Endothelial cell of umbilical vein (primary cell): Measurements from ENCODE around the gene FYCO1. TPM values are rescaled to one million over a fixed set of nuclear protein-coding genes. Genes with fewer than 3 reads are reported as not detected.

Experiments
- BruUV-seq: library from RNA; stranded (reverse); fragments of 400-500 nt; replicated peaks from 2 replicates; lab custom pipeline; 2021; lab: Mats Ljungman, UMichigan
- CTCF ChIA-PET: fragments of 300-600, 350-600 bp; sonication (Branson Sonifier 250); formaldehyde crosslinking; loops from one replicate; lab custom pipeline; 2021; ENCODE audit warnings: antibody characterized with exemption, inconsistent platforms; lab: Charles Lee
- POLR2A ChIA-PET: fragments of 300-600, 350-600 bp; sonication (Branson Sonifier 250); formaldehyde crosslinking; loops from one replicate; lab custom pipeline; 2021; ENCODE audit warnings: antibody characterized with exemption, inconsistent platforms; lab: Charles Lee
- DNase-seq: peaks from one replicate; pipeline ENCODE4 v3.0.0-alpha.2; 2011; ENCODE audit warnings: low read depth, low spot score
- FAIRE-seq: peaks from 2 replicates; lab custom pipeline; 2011; peaks lifted over from hg19 to GRCh38; lab: Jason Lieb, UNC
- H2AFZ ChIP-seq: 2 replicates; pipeline ENCODE4 v1.6.0; 2012; ENCODE audit warnings: low read depth, low read length, control low read depth, inconsistent platforms
- H3K27ac ChIP-seq: 2 replicates; pipeline ENCODE4 v1.5.1; 2011; ENCODE audit warnings: low read depth, mild to moderate bottlenecking, control low read depth, low read length, moderate library complexity; ENCODE audit not compliant: insufficient read depth
- H3K27me3 ChIP-seq, 2 experiments: 2 replicates each; pipeline versions ENCODE4 v1.6.0 to v1.6.1; 2011; ENCODE audit warnings: low read length in 2 of 2, mixed read lengths in 1 of 2; ENCODE audit not compliant: control insufficient read depth in 2 of 2, insufficient read depth in 2 of 2
- H3K36me3 ChIP-seq, 2 experiments: 2 replicates in 1 of 2; 3 replicates in 1 of 2; pipeline ENCODE4 v1.5.1; 2011; ENCODE audit warnings: low read length in 2 of 2, mild to moderate bottlenecking in 1 of 2, moderate library complexity in 1 of 2; ENCODE audit not compliant: control insufficient read depth in 2 of 2, insufficient read depth in 2 of 2; ENCODE audit errors: extremely low read depth in 1 of 2
- H3K4me1 ChIP-seq: 3 replicates; pipeline ENCODE4 v1.5.1; 2011; ENCODE audit warnings: mild to moderate bottlenecking, low read length; ENCODE audit not compliant: control insufficient read depth, insufficient read depth; ENCODE audit errors: extremely low read depth
- H3K4me2 ChIP-seq: 2 replicates; pipeline ENCODE4 v1.6.1; 2011; ENCODE audit warnings: low read length, control low read depth, mixed read lengths; ENCODE audit not compliant: insufficient read depth
- H3K4me3 ChIP-seq, 3 experiments: fragments of 200-600 bp in 1 of 3; sonication (generic), shearing (Covaris generic) in 1 of 3; replicated peaks in 1 of 3; 2 replicates each; pipeline ENCODE4 v1.5.1; 2011 to 2016; ENCODE audit warnings: control low read depth in 3 of 3, low read length in 3 of 3, mild to moderate bottlenecking in 2 of 3, inconsistent platforms in 1 of 3, low read depth in 1 of 3, moderate library complexity in 1 of 3; ENCODE audit not compliant: insufficient read depth in 1 of 3
- H3K79me2 ChIP-seq: 2 replicates; pipeline ENCODE4 v1.6.0; 2012; ENCODE audit warnings: low read length, inconsistent platforms; ENCODE audit not compliant: control insufficient read depth, insufficient read depth
- H3K9ac ChIP-seq: replicated peaks from 2 replicates; pipeline ENCODE3; 2011; ENCODE audit warnings: low read length, control low read depth; ENCODE audit not compliant: insufficient read depth; ENCODE audit errors: extremely low read depth
- H3K9me1 ChIP-seq: replicated peaks from 3 replicates; pipeline ENCODE4 v1.6.0; 2011; ENCODE audit warnings: mild to moderate bottlenecking, low read length; ENCODE audit not compliant: control insufficient read depth, insufficient read depth; ENCODE audit errors: extremely low read depth
- H3K9me3 ChIP-seq: replicated peaks from 2 replicates; pipeline ENCODE4 v1.5.1; 2012; ENCODE audit warnings: low read length, inconsistent platforms; ENCODE audit not compliant: control insufficient read depth, insufficient read depth
- H4K20me1 ChIP-seq: replicated peaks from 2 replicates; pipeline ENCODE3; 2011; ENCODE audit warnings: mild to moderate bottlenecking, low read length; ENCODE audit not compliant: control insufficient read depth, insufficient read depth; ENCODE audit errors: extremely low read depth
- EZH2 ChIP-seq: IDR thresholded peaks from 2 replicates; pipeline ENCODE4 v1.6.1; 2012; ENCODE audit warnings: borderline replicate concordance, low read depth, mild to moderate bottlenecking, moderate library complexity, low read length, inconsistent platforms; ENCODE audit not compliant: severe bottlenecking
- FOS ChIP-seq: IDR thresholded peaks from 2 replicates; pipeline ENCODE4 v1.6.1; 2011; ENCODE audit warnings: mild to moderate bottlenecking, low read length, moderate library complexity, borderline replicate concordance; ENCODE audit not compliant: insufficient read depth
- GATA2 ChIP-seq: IDR thresholded peaks from 2 replicates; pipeline ENCODE4 v1.7.0; 2011; ENCODE audit warnings: low read depth, mild to moderate bottlenecking, moderate library complexity, mixed read lengths, low read length; ENCODE audit not compliant: insufficient read length, insufficient read depth
- JUN ChIP-seq: IDR thresholded peaks from 2 replicates; pipeline ENCODE4 v1.6.1; 2011; ENCODE audit warnings: borderline replicate concordance, low read depth; ENCODE audit not compliant: insufficient read length, insufficient read depth
- MYC ChIP-seq: IDR thresholded peaks from one replicate; pipeline ENCODE4 v1.6.1; 2011; ENCODE audit warnings: mild to moderate bottlenecking, low read depth, low read length
- POLR2A ChIP-seq: IDR thresholded peaks from 2 replicates; pipeline ENCODE4 v1.6.1; 2012; ENCODE audit warnings: low read depth, mild to moderate bottlenecking, control low read depth, low read length
- POLR2AphosphoS5 ChIP-seq: IDR thresholded peaks from 2 replicates; pipeline ENCODE4 v1.6.1; 2012; ENCODE audit warnings: low read depth, mild to moderate bottlenecking, control low read depth, low read length, moderate library complexity; ENCODE audit not compliant: insufficient read depth
- dilution Hi-C: fragments of 300-500 bp; cut with MboI; formaldehyde crosslinking; loops from one replicate; pipeline ENCODE4 v1.15.0; 2019; ENCODE audit warnings: low sequenced_read_pairs; ENCODE audit not compliant: extremely low pct_ligation_motif_present
- intact Hi-C: fragments of 100-400 bp; cut with micrococcal nuclease; formaldehyde crosslinking; loops from one replicate; pipeline ENCODE4 v1.10.0; 2022
- polyA plus RNA-seq, 4 experiments: library from polyadenylated mRNA; depleted of rRNA in 3 of 4; stranded (reverse) in 3 of 4; unstranded in 1 of 4; fragments of >200 nt; gene quantifications; 2 replicates each; pipeline versions ENCODE4 v1.2.1 to v1.2.3, GENCODE V29; 2011 to 2012; ENCODE audit warnings: missing spikeins in 1 of 4
- total RNA-seq: library from RNA; stranded (reverse); gene quantifications from 2 replicates; pipeline ENCODE4 v1.2.3, GENCODE V29; 2021
- TF ChIP-seq, protein P1 (sequence below): IDR thresholded peaks from 2 replicates; pipeline ENCODE4 v1.6.1; 2011; ENCODE audit not compliant: insufficient read depth, insufficient read length
- TF ChIP-seq, protein P2 (sequence below), 2 donors: IDR thresholded peaks; 1 replicate in 1 of 2; 2 replicates in 1 of 2; pipeline ENCODE4 v1.5.1; 2011; ENCODE audit warnings: low read length in 2 of 2, mild to moderate bottlenecking in 2 of 2, moderate library complexity in 2 of 2, control low read depth in 1 of 2, inconsistent platforms in 1 of 2, low read depth in 1 of 2; ENCODE audit not compliant: insufficient read depth in 1 of 2; ENCODE audit errors: extremely low read depth in 1 of 2

FYCO1 gene
- total and polyA plus RNA-seq, 2 donors (not counting 3 experiments of a cell fraction or from before 2014, with no cell fraction given): 13.9 to 20.8 TPM

DNA sequence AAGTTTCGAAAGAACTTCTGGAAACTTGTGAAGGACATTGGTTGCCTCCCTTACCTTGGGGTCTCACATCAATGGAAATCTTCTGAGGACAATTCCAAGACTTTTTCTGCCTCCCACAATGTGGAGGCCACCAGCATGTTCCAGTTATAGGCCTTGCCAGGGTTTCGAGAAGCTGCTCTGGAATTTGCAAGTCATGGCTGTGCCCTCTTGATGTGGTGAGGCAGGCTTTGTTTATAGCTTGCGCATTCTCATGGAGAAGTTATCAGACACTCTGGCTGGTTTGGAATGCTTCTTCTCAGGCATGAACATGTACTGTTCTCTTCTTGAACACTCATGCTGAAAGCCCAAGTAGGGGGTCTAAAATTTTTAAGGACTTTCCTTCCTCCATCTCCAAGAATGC is 48.3 kb downstream of the FYCO1 start:
- Histone ChIP-seq H3K27me3 (no peaks in the 10 kb centered on the region), H3K9me1 (no peaks in the 10 kb centered on the region), H3K4me2 (no peak overlapping the region), H3K4me3 (no peak overlapping the region), H2AFZ (no peak overlapping the region), H3K4me1 (no peaks in the 10 kb centered on the region), H3K9me3 (no peaks in the 10 kb centered on the region), H3K9ac (no peak overlapping the region), H3K27ac (no peak overlapping the region), H3K36me3 (peaks cover 9 to 47% of the 10 kb centered on the region in 2 experiments), H3K79me2 (no peaks in the 10 kb centered on the region), H4K20me1 (no peaks in the 10 kb centered on the region)
- intact Hi-C loops: no loop called here
- no peak for TF ChIP-seq POLR2A
- no peak for TF ChIP-seq GATA2
- no peak for TF ChIP-seq EZH2
- no peak for TF ChIP-seq FOS
- TF ChIP-seq, protein P1, sequence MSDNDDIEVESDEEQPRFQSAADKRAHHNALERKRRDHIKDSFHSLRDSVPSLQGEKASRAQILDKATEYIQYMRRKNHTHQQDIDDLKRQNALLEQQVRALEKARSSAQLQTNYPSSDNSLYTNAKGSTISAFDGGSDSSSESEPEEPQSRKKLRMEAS: no peak
- no peak for TF ChIP-seq POLR2AphosphoS5
- TF ChIP-seq, protein P2, sequence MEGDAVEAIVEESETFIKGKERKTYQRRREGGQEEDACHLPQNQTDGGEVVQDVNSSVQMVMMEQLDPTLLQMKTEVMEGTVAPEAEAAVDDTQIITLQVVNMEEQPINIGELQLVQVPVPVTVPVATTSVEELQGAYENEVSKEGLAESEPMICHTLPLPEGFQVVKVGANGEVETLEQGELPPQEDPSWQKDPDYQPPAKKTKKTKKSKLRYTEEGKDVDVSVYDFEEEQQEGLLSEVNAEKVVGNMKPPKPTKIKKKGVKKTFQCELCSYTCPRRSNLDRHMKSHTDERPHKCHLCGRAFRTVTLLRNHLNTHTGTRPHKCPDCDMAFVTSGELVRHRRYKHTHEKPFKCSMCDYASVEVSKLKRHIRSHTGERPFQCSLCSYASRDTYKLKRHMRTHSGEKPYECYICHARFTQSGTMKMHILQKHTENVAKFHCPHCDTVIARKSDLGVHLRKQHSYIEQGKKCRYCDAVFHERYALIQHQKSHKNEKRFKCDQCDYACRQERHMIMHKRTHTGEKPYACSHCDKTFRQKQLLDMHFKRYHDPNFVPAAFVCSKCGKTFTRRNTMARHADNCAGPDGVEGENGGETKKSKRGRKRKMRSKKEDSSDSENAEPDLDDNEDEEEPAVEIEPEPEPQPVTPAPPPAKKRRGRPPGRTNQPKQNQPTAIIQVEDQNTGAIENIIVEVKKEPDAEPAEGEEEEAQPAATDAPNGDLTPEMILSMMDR (IDR thresholded peaks at IDR 0.05; ENCODE audit: extremely low read depth in 1 of 2, insufficient read depth in 1 of 2, low read depth in 1 of 2, low read length in 2 of 2): no peak
- no peak for TF ChIP-seq MYC
- no peak for TF ChIP-seq JUN
- dilution Hi-C loops: no loop called here
- DNase-seq (no peak), FAIRE-seq (no peak)
- no TSS peak for BruUV-seq
- ChIA-PET CTCF (interaction anchor here (1.0 to 1.3 kb wide), 2 partner anchors 9 to 21 kb away, joined by 3 read pairs; no protein-coding TSS in a partner anchor), POLR2A (no interaction called here)
